ENCODE results near the gene HSPA5. TPM values are rescaled to one million over a fixed set of nuclear protein-coding genes. Genes with fewer than 3 reads are reported as not detected.
"Not testable (repeated sequence)": the region's sequence is repeated elsewhere in the genome, so short reads cannot be mapped to it uniquely, and the experiment has no call there.

Gene HSPA5
- total RNA-seq (10 to 100 TPM; 94.6 to 96.6 TPM), polyA plus RNA-seq (100 to 1,000 TPM; 130 to 162 (median 143) TPM), total RNA-seq (129 to 569 (median 337) reads per million in 6 experiments)

DNA sequence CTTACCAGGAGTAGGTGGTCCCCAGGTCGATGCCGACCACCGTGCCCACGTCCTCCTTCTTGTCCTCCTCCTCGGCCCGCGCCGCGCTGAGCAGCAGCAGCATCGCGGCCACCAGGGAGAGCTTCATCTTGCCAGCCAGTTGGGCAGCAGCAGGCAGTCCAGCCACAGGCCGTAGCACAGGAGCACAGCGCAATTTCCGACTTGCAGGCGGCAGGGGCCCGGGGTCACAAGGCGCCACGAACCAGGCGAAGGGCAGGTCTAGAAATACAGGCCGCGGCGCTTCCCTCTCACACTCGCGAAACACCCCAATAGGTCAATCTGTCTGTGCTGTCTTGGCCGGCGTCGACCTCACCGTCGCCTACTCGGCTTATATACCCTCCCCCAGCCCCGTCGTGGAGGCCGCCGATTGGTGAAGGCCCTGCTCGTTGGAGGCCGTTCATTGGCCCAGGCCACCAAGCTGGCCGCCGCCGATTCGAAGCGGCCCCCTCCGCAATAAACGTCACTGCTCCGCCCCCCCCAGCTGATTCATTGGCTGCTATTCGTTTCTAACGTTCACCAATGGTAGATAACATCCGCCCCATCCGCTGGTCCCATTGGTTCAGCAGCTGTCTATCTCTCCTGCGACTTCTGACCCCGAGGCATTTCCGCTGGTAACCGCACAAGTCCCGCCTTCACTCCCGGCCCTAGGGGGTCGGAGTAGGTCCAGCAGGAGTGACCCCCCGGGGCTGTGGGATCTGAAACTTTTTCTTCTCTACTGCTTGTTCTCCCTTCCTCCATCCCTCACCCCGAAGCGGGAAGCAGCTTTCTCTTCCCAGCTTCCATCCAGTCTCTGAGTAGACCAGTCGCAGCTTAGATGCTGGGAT, at the start of gene HSPA5:
Gene HSPA5, minus strand, starts transcription at position 344 of the 863 bp plus-strand sequence. Its CDS starts 217 bp downstream, at position 127.
- H3K4me1 Mint-ChIP-seq: peaks cover 27 to 59% (median 48%) of the 10 kb centered on the region in 4 donors

DNA sequence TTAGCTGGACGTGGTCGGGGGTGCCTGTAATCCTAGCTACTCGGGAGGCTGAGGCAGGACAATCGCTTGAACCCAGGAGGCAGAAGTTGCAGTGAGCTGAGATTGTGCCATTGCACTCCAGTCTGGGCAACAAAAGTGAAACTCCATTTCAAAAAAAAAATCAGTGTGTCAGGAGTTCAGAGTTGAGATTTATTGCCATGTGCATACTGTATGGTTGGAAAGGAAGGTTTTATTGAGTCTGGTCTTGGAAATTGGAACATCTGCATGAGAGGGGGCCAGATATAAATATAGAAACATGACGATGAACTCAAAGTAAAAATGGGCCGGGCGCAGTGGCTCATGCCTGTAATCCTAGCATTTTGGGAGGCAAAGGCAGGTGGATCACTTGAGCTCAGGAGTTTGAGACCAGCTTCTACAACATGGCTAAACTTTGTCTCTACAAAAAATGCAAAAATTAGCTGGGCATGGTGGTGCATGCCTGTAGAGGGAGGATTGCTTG, 45.8 kb upstream of the HSPA5 start:
- Mint-ChIP-seq H3K4me1 (peaks cover 0 to 24% (median 12%) of the 10 kb centered on the region in 4 donors), H3K27ac (peak overlapping the region in 1 of 10 donors; percentile 53)
- H3K9me3 Mint-ChIP-seq, H3K36me3 Mint-ChIP-seq, ATAC-seq, H3K4me3 Mint-ChIP-seq, POLR2A ChIA-PET, DNase-seq, H3K27me3 Mint-ChIP-seq: not testable (repeated sequence)

More for the DNA sequence above, at the start of gene HSPA5:
- POLR2A ChIA-PET: interaction anchor here (0.5 to 4.0 kb wide), 29 partner anchors 10 to 379 kb away, joined by 3 to 133 read pairs (median 5); partner anchors contain the start of genes ARPC5L, GAPVD1, GOLGA1 and PPP6C
- H3K27me3 Mint-ChIP-seq: peaks cover 0 to 3% (median 0%) of the 10 kb centered on the region in 5 donors
- H3K4me3 Mint-ChIP-seq: peak within 1 kb of the TSS; percentile 93 to 99 (median 98)
- H3K36me3 Mint-ChIP-seq: peaks cover 12 to 47% (median 30%) of the 10 kb centered on the region in 3 donors
- H3K27ac Mint-ChIP-seq: peak within 1 kb of the TSS; percentile 97 to 100 (median 100)
- peak; percentile 95 to 100 (median 99) for DNase-seq
- peak; percentile 89 to 91 for ATAC-seq
- H3K9me3 Mint-ChIP-seq: no peaks in the 10 kb centered on the region

DNA sequence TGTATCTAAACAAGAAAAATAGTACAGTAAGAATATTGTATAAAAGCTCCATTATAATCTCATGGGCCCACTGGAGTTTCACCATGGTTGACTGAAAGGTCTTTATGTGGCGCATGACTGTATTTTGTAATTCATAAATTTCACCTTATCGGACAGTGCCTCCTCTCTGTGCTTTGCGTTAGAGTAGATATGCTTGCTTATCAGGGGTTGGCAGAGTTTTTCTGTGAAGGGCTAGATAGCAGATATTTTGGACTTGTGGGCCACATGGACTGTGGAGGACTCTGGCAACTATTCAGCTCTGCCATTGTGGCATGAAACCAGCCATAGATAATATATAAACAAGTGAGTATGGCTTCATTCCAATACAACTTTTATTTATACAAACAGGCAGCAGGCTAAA, 43.7 kb upstream of the HSPA5 start:
- Mint-ChIP-seq H3K27me3 (no peaks in the 10 kb centered on the region), H3K36me3 (peaks cover 0 to 11% (median 4%) of the 10 kb centered on the region in 3 donors), H3K27ac (peak overlapping the region in 2 of 10 donors; percentile 13 to 51), H3K9me3 (no peaks in the 10 kb centered on the region), H3K4me3 (no peak overlapping the region), H3K4me1 (peaks cover 0 to 27% (median 12%) of the 10 kb centered on the region in 4 donors)
- ATAC-seq: no peak
- no peak for DNase-seq
- POLR2A ChIA-PET: no interaction called here

DNA sequence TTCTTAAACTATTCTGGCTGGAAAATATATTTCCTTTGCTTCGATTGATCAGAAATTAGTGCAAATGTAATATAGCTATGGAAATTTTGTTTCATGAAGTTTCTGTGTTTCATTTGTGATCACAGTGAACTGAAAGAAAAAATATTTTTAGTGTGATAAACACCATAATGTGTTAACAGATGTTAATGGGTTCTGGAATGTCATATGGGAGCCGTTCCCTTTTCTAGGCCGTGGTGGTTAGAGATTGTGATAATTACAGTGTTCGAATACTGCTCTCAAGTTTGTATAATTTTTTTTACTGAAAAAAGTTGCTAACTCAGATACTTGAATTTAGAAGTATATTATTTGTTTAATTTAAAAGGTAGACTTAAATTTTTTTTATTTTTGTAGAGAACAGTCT, 39.8 kb upstream of the HSPA5 start:
- DNase-seq: no peak
- no peak overlapping the region for H3K27ac Mint-ChIP-seq
- no peak overlapping the region for H3K4me3 Mint-ChIP-seq
- no peak for ATAC-seq
- POLR2A ChIA-PET: no interaction called here
- no peaks in the 10 kb centered on the region for H3K9me3 Mint-ChIP-seq
- H3K36me3 Mint-ChIP-seq: peaks cover 0 to 33% (median 7%) of the 10 kb centered on the region in 3 donors
- no peaks in the 10 kb centered on the region for H3K27me3 Mint-ChIP-seq
- peaks cover 5 to 36% (median 14%) of the 10 kb centered on the region in 4 donors for H3K4me1 Mint-ChIP-seq

DNA sequence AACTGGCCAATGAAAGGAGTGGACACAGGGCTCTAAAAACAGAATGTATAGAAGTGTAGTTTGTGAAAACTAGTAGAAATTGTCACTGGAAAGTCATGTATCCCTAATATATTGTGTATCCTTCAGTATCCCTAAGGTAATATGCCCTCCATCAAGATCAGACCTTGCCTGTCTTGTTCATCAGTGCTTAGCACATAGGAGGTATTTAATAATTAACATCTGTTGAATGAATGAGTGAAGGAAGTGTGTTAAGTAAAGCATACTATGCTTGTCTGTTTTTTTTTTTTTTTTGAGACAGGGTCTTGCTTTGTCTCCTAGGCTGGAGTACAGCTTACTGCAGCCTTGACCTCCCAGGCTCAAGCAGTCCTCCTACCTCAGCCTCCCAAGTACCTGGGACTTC, 36.3 kb upstream of the HSPA5 start:
- POLR2A ChIA-PET: interaction anchor here (0.5 kb wide), 1 partner anchor 9 kb away, joined by 5 read pairs; no protein-coding TSS in a partner anchor
- Mint-ChIP-seq H3K27ac (no peak overlapping the region), H3K4me3 (no peak overlapping the region), H3K4me1 (peaks cover 11 to 43% (median 24%) of the 10 kb centered on the region in 4 donors), H3K9me3 (no peaks in the 10 kb centered on the region), H3K27me3 (no peaks in the 10 kb centered on the region), H3K36me3 (peaks cover 0 to 41% (median 6%) of the 10 kb centered on the region in 3 donors)
- ATAC-seq: no peak
- no peak for DNase-seq

DNA sequence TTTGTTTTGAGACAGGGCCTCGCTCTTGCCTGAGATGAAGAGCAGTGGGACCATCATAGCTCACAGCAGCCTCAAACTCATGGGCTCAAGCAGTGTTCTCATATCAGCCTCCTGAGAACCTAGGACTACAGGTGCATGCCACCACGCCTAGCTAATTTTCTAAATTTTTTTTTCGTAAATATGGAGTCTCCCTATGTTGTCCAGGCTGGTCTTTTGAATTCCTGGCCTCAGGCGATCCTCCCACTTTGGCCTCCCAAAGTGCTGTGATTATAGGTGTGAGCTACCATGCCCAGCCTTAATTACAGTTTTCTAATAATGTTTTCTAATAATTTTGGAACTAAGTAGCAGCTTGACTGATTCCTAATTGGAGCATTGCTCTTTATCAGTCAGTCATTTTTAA, 35.6 kb upstream of the HSPA5 start:
- no peak for ATAC-seq
- H3K27me3 Mint-ChIP-seq: no peaks in the 10 kb centered on the region
- POLR2A ChIA-PET: interaction anchor here (0.5 kb wide), 1 partner anchor 8 kb away, joined by 5 read pairs; no protein-coding TSS in a partner anchor
- no peak for DNase-seq
- H3K9me3 Mint-ChIP-seq: no peaks in the 10 kb centered on the region
- H3K4me1 Mint-ChIP-seq: peaks cover 11 to 46% (median 25%) of the 10 kb centered on the region in 4 donors
- H3K4me3 Mint-ChIP-seq: no peak overlapping the region
- H3K27ac Mint-ChIP-seq: peak overlapping the region in 1 of 10 donors; percentile 1
- peaks cover 0 to 47% (median 9%) of the 10 kb centered on the region in 3 donors for H3K36me3 Mint-ChIP-seq

DNA sequence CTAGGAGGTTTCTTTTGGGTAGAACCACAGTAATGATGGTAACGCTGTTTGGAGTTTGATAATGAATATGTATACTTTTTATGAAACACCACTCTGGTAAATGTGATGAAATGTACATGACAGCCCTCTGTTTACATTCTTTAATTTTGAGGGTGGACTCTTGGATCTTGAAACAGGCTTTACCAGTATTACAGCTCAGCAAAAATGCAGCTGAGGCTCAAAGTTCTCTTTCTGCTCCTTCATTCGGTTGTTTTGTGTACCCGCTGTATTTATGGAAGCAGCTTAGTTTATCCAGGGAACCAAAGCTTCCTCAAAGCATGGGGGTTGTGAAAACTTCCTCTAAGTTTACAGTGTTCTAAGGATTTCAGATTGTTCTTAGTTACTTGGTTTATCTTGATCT, 31.6 kb upstream of the HSPA5 start:
- H3K36me3 Mint-ChIP-seq: peaks cover 0 to 68% (median 15%) of the 10 kb centered on the region in 3 donors
- H3K27ac Mint-ChIP-seq: peak overlapping the region in 3 of 10 donors; percentile 12 to 74 (median 62)
- DNase-seq (no peak), ATAC-seq (no peak)
- H3K27me3 Mint-ChIP-seq: no peaks in the 10 kb centered on the region
- H3K4me1 Mint-ChIP-seq: peaks cover 16 to 56% (median 36%) of the 10 kb centered on the region in 4 donors
- no peaks in the 10 kb centered on the region for H3K9me3 Mint-ChIP-seq
- peak overlapping the region in 1 of 10 donors; percentile 7 for H3K4me3 Mint-ChIP-seq
- POLR2A ChIA-PET: no interaction called here

DNA sequence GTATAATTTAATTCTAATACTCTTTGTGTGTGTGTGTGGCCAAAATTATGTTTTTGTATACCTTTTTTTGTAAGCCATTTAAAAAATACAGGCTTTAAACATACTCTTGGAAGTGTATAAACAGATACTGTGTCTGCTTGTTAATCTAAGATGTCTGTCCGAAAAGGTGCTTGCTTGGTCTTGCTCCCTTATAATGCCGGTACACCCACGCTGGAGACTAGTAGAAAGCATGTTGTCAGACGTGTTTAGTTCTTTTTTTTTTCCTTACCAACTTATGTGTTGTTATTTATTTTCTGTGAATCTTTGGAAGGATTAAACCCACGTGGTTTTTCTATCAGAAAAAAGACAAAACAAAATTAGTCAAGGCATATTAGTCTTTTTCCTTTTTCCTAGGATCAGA, 29.9 kb upstream of the HSPA5 start:
- peaks cover 13 to 55% (median 37%) of the 10 kb centered on the region in 4 donors for H3K4me1 Mint-ChIP-seq
- ATAC-seq (no peak), DNase-seq (no peak)
- no peaks in the 10 kb centered on the region for H3K9me3 Mint-ChIP-seq
- POLR2A ChIA-PET: no interaction called here
- peaks cover 0 to 68% (median 16%) of the 10 kb centered on the region in 3 donors for H3K36me3 Mint-ChIP-seq
- no peaks in the 10 kb centered on the region for H3K27me3 Mint-ChIP-seq
- no peak overlapping the region for H3K4me3 Mint-ChIP-seq
- peak overlapping the region in 1 of 10 donors; percentile 28 for H3K27ac Mint-ChIP-seq

DNA sequence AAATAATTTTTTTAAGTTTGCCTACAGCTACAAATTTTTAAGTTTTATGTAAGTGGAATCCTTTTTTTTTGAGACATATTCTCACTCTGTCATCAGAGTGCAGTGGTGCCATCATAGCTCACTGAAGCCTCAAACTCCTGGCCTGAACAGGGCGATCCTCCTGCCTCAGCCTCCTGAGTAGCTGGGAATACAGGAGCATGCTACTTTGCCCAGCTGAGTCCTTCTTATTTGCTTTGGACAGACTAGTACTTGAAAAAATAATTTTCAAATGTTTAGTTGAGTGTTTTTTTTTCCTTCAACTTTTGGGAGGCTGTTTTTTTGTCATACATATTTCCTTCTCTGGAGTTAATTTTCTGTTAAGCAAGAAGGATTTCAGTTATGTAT, 27.9 kb upstream of the HSPA5 start:
- peaks cover 25 to 63% (median 44%) of the 10 kb centered on the region in 4 donors for H3K4me1 Mint-ChIP-seq
- POLR2A ChIA-PET: interaction anchor here (0.7 to 0.9 kb wide), 2 partner anchors 8 to 27 kb away, joined by 5 read pairs; no protein-coding TSS in a partner anchor
- peak overlapping the region in 2 of 10 donors; percentile 21 to 73 for H3K27ac Mint-ChIP-seq
- no peaks in the 10 kb centered on the region for H3K9me3 Mint-ChIP-seq
- H3K36me3 Mint-ChIP-seq: peaks cover 0 to 77% (median 17%) of the 10 kb centered on the region in 3 donors
- H3K4me3 Mint-ChIP-seq: no peak overlapping the region
- H3K27me3 Mint-ChIP-seq: no peaks in the 10 kb centered on the region
- DNase-seq: no peak
- no peak for ATAC-seq

DNA sequence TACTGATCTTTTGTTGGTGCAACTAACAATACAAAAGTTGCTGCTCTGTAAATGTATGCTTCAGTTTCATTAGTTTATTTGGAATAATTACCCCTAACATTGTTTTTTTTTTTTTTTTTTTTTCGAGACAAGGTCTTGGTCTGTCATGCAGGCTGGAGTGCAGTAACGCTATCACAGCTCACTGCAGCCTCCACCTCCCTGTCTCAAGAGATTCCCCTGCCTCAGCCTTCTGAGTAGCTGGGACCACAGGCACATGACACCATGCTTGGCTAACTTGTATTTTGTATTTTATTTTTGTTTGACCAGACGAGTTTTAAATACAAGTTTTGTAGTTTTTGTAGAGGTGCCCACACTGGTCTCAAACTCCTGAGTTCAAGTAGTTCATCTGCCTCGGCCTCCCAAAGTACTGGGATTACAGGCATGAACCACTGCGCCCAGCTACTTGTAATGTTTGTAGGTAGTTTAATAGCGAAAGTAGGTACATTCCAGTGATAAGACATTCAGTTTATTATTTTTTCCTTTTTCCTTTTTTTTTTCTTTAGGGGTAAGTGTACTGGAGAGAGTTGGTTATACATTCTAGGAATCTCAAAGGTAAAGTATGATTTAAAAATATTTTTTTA, 27.4 kb upstream of the HSPA5 start:
- peak overlapping the region in 6 of 10 donors; percentile 24 to 79 (median 35) for H3K4me3 Mint-ChIP-seq
- DNase-seq: no peak
- ATAC-seq: no peak
- H3K27me3 Mint-ChIP-seq: no peaks in the 10 kb centered on the region
- peak overlapping the region in 6 of 10 donors; percentile 18 to 81 (median 47) for H3K27ac Mint-ChIP-seq
- H3K9me3 Mint-ChIP-seq: no peaks in the 10 kb centered on the region
- peaks cover 0 to 79% (median 17%) of the 10 kb centered on the region in 3 donors for H3K36me3 Mint-ChIP-seq
- POLR2A ChIA-PET: interaction anchor here (0.6 to 0.9 kb wide), 3 partner anchors 8 to 27 kb away, joined by 3 to 5 read pairs (median 5); no protein-coding TSS in a partner anchor
- peaks cover 29 to 66% (median 47%) of the 10 kb centered on the region in 4 donors for H3K4me1 Mint-ChIP-seq

DNA sequence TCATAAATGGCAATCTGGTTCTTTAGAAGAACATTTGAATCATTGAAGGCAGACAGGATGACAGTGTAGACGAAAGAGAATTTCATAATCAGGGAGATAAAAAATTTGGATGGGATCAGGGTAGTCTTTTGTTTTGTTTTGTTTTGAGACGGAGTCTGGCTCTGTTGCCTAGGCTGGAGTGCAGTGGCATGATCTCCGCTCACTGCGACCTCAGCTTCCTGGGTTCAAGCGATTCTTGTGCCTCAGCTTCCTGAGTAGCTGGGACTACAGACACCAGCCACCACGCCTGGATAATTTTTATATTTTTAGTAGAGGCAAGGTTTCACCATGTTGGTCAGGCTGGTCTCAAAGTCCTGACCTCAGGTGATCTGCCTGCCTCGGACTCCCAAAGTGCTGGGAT, 22.9 kb upstream of the HSPA5 start:
- Mint-ChIP-seq H3K4me3 (peak overlapping the region; percentile 78 to 99 (median 94)), H3K36me3 (peaks cover 0 to 38% (median 11%) of the 10 kb centered on the region in 3 donors), H3K27ac (peak overlapping the region; percentile 83 to 100 (median 92)), H3K4me1 (peaks cover 29 to 73% (median 49%) of the 10 kb centered on the region in 4 donors)
- ATAC-seq (peak; percentile 17 to 44), DNase-seq (peak in 7 of 10 donors; percentile 8 to 62 (median 50))
- H3K9me3 Mint-ChIP-seq, H3K27me3 Mint-ChIP-seq: not testable (repeated sequence)
- POLR2A ChIA-PET: interaction anchor here (1.0 to 2.3 kb wide), 2 partner anchors 9 to 23 kb away, joined by 3 to 13 read pairs; partner anchors contain the start of gene HSPA5

Data from naive thymus-derived CD8-positive, alpha-beta T cell (primary cell).